Neural cell (in vitro differentiated cells): ENCODE results near the gene SIGLEC6. TPM values are rescaled to one million over a fixed set of nuclear protein-coding genes. Genes with fewer than 3 reads are reported as not detected.

Source experiments
- H2AFZ ChIP-seq: fragments of 200-600, 300-800 bp; sonication (generic), shearing (Covaris generic); 2 replicates; pipeline ENCODE4 v1.6.0; 2014; ENCODE audit warnings: low read depth, mild to moderate bottlenecking, antibody characterized with exemption, low read length, moderate library complexity
- H3F3A ChIP-seq: fragments of 200-600 bp; shearing (Covaris generic); 2 replicates; pipeline ENCODE4 v1.6.1; 2016; ENCODE audit warnings: mild to moderate bottlenecking, moderate library complexity, mixed read lengths, antibody characterized with exemption, low read length; ENCODE audit not compliant: insufficient read depth, poor library complexity, severe bottlenecking
- H3K27ac ChIP-seq: fragments of 200-600, 300-800 bp; sonication (generic), shearing (Covaris generic); 2 replicates; pipeline ENCODE4 v1.5.1; 2014; ENCODE audit warnings: mild to moderate bottlenecking, low read length, moderate library complexity
- H3K27me3 ChIP-seq: fragments of 300-800, 200-600 bp; sonication (generic), shearing (Covaris generic); 2 replicates; pipeline ENCODE4 v1.6.0; 2014; ENCODE audit warnings: mild to moderate bottlenecking, low read depth, low read length, moderate library complexity; ENCODE audit not compliant: insufficient read depth
- H3K36me3 ChIP-seq: fragments of 300-800, 200-600 bp; sonication (generic), shearing (Covaris generic); 2 replicates; pipeline ENCODE4 v1.5.1; 2014; ENCODE audit warnings: mild to moderate bottlenecking, antibody characterized with exemption, low read length, moderate library complexity; ENCODE audit not compliant: insufficient read depth
- H3K4me2 ChIP-seq: fragments of 300-800, 200-600 bp; sonication (generic), shearing (Covaris generic); 2 replicates; pipeline ENCODE4 v1.6.0; 2014; ENCODE audit warnings: mild to moderate bottlenecking, low read length
- H3K4me3 ChIP-seq: fragments of 300-800, 200-600 bp; sonication (generic), shearing (Covaris generic); 2 replicates; pipeline ENCODE4 v1.5.1; 2014; ENCODE audit warnings: mild to moderate bottlenecking, low read length, moderate library complexity
- H3K79me2 ChIP-seq: fragments of 200-600 bp; shearing (Covaris generic); replicated peaks from 2 replicates; pipeline ENCODE4 v1.6.0; 2014; ENCODE audit warnings: mild to moderate bottlenecking, low read length, moderate library complexity; ENCODE audit not compliant: insufficient read depth
- H3K9ac ChIP-seq: fragments of 300-800, 200-600 bp; sonication (generic), shearing (Covaris generic); 2 replicates; pipeline ENCODE4 v1.6.1; 2016; ENCODE audit warnings: mild to moderate bottlenecking, low read length, mixed read lengths
- H3K9me2 ChIP-seq: fragments of 200-600 bp; shearing (Covaris generic); 2 replicates; pipeline ENCODE4 v1.6.1; 2016; ENCODE audit warnings: mild to moderate bottlenecking, low read length, mixed read lengths; ENCODE audit not compliant: insufficient read depth
- H3K9me3 ChIP-seq: fragments of 200-600, 300-800 bp; sonication (generic), shearing (Covaris generic); 2 replicates; pipeline ENCODE4 v1.6.1; 2016; ENCODE audit warnings: mild to moderate bottlenecking, mixed run types, low read length, moderate library complexity, mixed read lengths
- H4K20me1 ChIP-seq: fragments of 200-600 bp; shearing (Covaris generic); 2 replicates; pipeline ENCODE4 v1.6.1; 2016; ENCODE audit warnings: mild to moderate bottlenecking, mixed run types; ENCODE audit not compliant: insufficient read depth
- CTCF ChIP-seq: fragments of 450-650 bp; IDR thresholded peaks from 2 replicates; pipeline ENCODE4 v1.5.1; 2014; ENCODE audit warnings: antibody characterized with exemption, mild to moderate bottlenecking, moderate library complexity; ENCODE audit not compliant: poor library complexity, severe bottlenecking
- EP300 ChIP-seq: fragments of 450-650 bp; conservative IDR thresholded peaks from 2 replicates; pipeline ENCODE4 v1.6.1; 2014; ENCODE audit warnings: antibody characterized with exemption, mild to moderate bottlenecking, moderate library complexity; ENCODE audit not compliant: poor library complexity, severe bottlenecking
- EZH2 ChIP-seq: fragments of 200-600, 300-800 bp; shearing (Covaris generic), sonication (generic); IDR thresholded peaks from 2 replicates; pipeline ENCODE4 v1.6.1; 2014; ENCODE audit warnings: antibody characterized with exemption, low read length, borderline replicate concordance, mild to moderate bottlenecking; ENCODE audit not compliant: insufficient read depth, poor library complexity, severe bottlenecking
- MXI1 ChIP-seq: fragments of 450-650 bp; conservative IDR thresholded peaks from 2 replicates; pipeline ENCODE4 v1.6.1; 2014; ENCODE audit warnings: antibody characterized with exemption, mild to moderate bottlenecking; ENCODE audit not compliant: poor library complexity, severe bottlenecking
- POLR2AphosphoS5 ChIP-seq: IDR thresholded peaks from 2 replicates; pipeline ENCODE4 v1.6.1; 2012
- RAD21 ChIP-seq: fragments of 450-650 bp; conservative IDR thresholded peaks from 2 replicates; pipeline ENCODE4 v1.6.1; 2014; ENCODE audit warnings: antibody characterized with exemption, mild to moderate bottlenecking, moderate library complexity
- REST ChIP-seq: IDR thresholded peaks from 2 replicates; pipeline ENCODE4 v1.6.1; 2012; ENCODE audit warnings: borderline replicate concordance
- SMC3 ChIP-seq: fragments of 450-650 bp; conservative IDR thresholded peaks from 2 replicates; pipeline ENCODE4 v1.6.1; 2014; ENCODE audit warnings: antibody characterized with exemption, mild to moderate bottlenecking, moderate library complexity; ENCODE audit not compliant: poor library complexity
- TAF1 ChIP-seq: IDR thresholded peaks from 2 replicates; pipeline ENCODE4 v1.6.1; 2012; ENCODE audit warnings: low read depth
- polyA plus RNA-seq: library from polyadenylated mRNA; depleted of rRNA; stranded (reverse); fragments of >200 nt; gene quantifications from 2 replicates; pipeline ENCODE4 v1.2.3, GENCODE V29; 2014

Gene SIGLEC6
- polyA plus RNA-seq, 1 donor from 2014 or later = not detected

GRCh38 chr19:51546107-51546649, 14.7 kb upstream of the SIGLEC6 start:
- TF ChIP-seq TAF1 = no peak
- TF ChIP-seq CTCF = no peak
- no peak for TF ChIP-seq RAD21
- TF ChIP-seq EP300 = no peak
- no peak for TF ChIP-seq REST
- no peak for TF ChIP-seq POLR2AphosphoS5
- TF ChIP-seq SMC3 = no peak
- no peak for TF ChIP-seq EZH2
- TF ChIP-seq MXI1 = no peak
- H4K20me1 ChIP-seq = no peaks in the 10 kb centered on the region

GRCh38 chr19:51544038-51544437, 12.6 kb upstream of the SIGLEC6 start:
- Histone ChIP-seq H3K9me2 (no peaks in the 10 kb centered on the region), H3K36me3 (no peaks in the 10 kb centered on the region), H4K20me1 (no peaks in the 10 kb centered on the region), H3K4me3 (no peak overlapping the region), H3K4me2 (no peak overlapping the region), H3K9me3 (no peaks in the 10 kb centered on the region), H3K27ac (no peak overlapping the region), H3K9ac (no peak overlapping the region), H3K27me3 (no peaks in the 10 kb centered on the region), H2AFZ (no peak overlapping the region), H3K79me2 (no peaks in the 10 kb centered on the region), H3F3A (no peaks in the 10 kb centered on the region)
- TF ChIP-seq REST = no peak
- no peak for TF ChIP-seq TAF1
- no peak for TF ChIP-seq POLR2AphosphoS5
- no peak for TF ChIP-seq RAD21
- no peak for TF ChIP-seq MXI1
- no peak for TF ChIP-seq EZH2
- TF ChIP-seq SMC3 = no peak
- TF ChIP-seq EP300 = no peak
- no peak for TF ChIP-seq CTCF

More at GRCh38 chr19:51546107-51546649, 14.7 kb upstream of the SIGLEC6 start:
- Histone ChIP-seq H3K4me3 (no peak overlapping the region), H3K27ac (no peak overlapping the region), H3F3A (no peaks in the 10 kb centered on the region), H3K79me2 (no peaks in the 10 kb centered on the region), H3K4me2 (no peak overlapping the region), H3K27me3 (no peaks in the 10 kb centered on the region), H3K9me2 (no peaks in the 10 kb centered on the region), H3K9ac (no peak overlapping the region), H2AFZ (no peak overlapping the region), H3K9me3 (no peaks in the 10 kb centered on the region), H3K36me3 (no peaks in the 10 kb centered on the region)
